Measurements from ENCODE around the gene STARD3NL. TPM values are rescaled to one million over a fixed set of nuclear protein-coding genes. Genes with fewer than 3 reads are reported as not detected.
A peak's percentile ranks its signal among the peaks of the same experiment; 100 is the strongest.
"Not testable (repeated sequence)": the region's sequence is repeated elsewhere in the genome, so short reads cannot be mapped to it uniquely, and the experiment has no call there.

STARD3NL gene
- total and polyA plus RNA-seq, 5 donors from 2014 or later, result 13.1 to 33.8 (median 30.4) TPM

GRCh38 chr7:38270405-38270804, 92.4 kb downstream of the STARD3NL start:
- not testable (repeated sequence) for H3K9me3 ChIP-seq (ENCODE audit: control insufficient read depth in 2 of 2, low read length in 2 of 2); ATAC-seq (ENCODE audit: low read depth in 2 of 2); H3K27me3 Mint-ChIP-seq; DNase-seq; H3K4me1 Mint-ChIP-seq; H3K27ac ChIP-seq (ENCODE audit: insufficient read depth, low read length, poor library complexity, severe bottlenecking); H3K27ac Mint-ChIP-seq; H3K27me3 ChIP-seq (ENCODE audit: control insufficient read depth, insufficient read depth, low read length); H3K36me3 Mint-ChIP-seq; H3K36me3 ChIP-seq (ENCODE audit: control insufficient read depth, insufficient read depth, low read length); H3K4me3 ChIP-seq (ENCODE audit: low read depth, low read length); H3K4me3 Mint-ChIP-seq; H3K9me3 Mint-ChIP-seq; H3K4me1 ChIP-seq (ENCODE audit: control insufficient read depth, insufficient read depth, low read length, poor library complexity, severe bottlenecking)

DNA sequence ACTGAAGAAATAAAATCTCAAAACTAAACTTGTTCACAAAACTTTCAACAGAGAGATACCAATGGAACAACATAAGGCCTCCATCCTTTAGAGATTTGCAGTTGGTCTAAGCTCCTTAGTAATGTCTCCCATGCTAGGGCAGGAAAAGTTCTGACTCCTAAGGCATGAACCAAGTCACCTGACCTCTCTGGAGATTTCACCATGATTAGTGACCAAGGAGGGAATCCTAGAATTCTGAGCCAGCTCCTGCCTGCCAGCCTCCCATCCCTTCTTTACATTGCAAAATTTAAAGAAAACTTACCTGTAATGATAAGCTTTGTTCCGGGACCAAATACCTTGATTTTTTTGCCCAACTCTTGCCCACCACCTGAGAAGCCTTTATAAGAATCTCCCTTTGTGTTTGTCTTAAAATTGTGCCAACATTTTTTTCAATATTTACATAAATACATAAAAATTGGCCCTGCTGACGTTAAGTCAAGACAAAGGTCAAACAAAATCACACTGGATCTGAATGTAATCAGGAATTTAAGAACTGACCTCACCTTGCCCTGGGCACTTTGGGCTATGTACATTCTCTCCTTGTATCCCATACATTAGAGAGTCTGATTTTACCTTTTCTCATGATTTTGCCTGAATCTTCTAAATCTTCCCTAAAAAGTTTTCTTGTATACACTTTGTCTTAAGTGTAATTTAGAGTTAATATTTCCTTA, 95.4 kb downstream of the STARD3NL start, which contains the start of gene TARP:
Gene TARP, minus strand, starts transcription at position 351 of the 710 bp plus-strand sequence.
- no peaks in the 10 kb centered on the region for H3K27me3 ChIP-seq (ENCODE audit: control insufficient read depth, insufficient read depth, low read length)

DNA sequence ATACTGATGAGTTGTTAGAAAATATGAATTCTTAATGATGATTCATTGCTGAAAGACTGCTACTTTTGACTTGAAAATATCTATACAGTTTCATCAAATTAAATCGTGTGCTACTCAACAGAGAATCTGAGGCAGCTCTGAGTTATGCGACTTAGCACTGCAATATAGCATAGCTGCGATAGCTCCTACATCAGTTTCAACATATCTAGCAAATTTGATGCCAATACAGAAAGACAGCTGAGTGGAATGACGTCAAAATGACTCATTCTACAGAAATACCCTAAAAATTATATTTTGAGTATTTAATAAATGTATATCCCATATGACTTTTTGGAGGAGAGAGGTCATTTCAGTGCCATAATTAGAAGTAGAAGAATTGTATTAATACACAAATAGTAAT, 96.4 kb downstream of the STARD3NL start:
- no peak for DNase-seq
- Histone ChIP-seq H3K36me3 (ENCODE audit: control insufficient read depth, insufficient read depth, low read length) (no peaks in the 10 kb centered on the region), H3K4me1 (ENCODE audit: control insufficient read depth, insufficient read depth, low read length, poor library complexity, severe bottlenecking) (no peaks in the 10 kb centered on the region), H3K27ac (ENCODE audit: insufficient read depth, low read length, poor library complexity, severe bottlenecking) (no peak overlapping the region), H3K9me3 (ENCODE audit: control insufficient read depth in 2 of 2, low read length in 2 of 2) (no peaks in the 10 kb centered on the region), H3K4me3 (ENCODE audit: low read depth, low read length) (no peak overlapping the region), H3K27me3 (ENCODE audit: control insufficient read depth, insufficient read depth, low read length) (no peaks in the 10 kb centered on the region)
- Mint-ChIP-seq H3K27me3 (no peaks in the 10 kb centered on the region), H3K27ac (peak overlapping the region in 1 of 3 donors; percentile 71), H3K9me3 (no peaks in the 10 kb centered on the region), H3K4me3 (no peak overlapping the region), H3K4me1 (no peaks in the 10 kb centered on the region), H3K36me3 (no peaks in the 10 kb centered on the region)
- no peak for ATAC-seq (ENCODE audit: low read depth in 2 of 2)

More for the DNA sequence above, 95.4 kb downstream of the STARD3NL start, which contains the start of gene TARP:
- no peaks in the 10 kb centered on the region for H3K9me3 ChIP-seq (ENCODE audit: control insufficient read depth in 2 of 2, low read length in 2 of 2)
- no peaks in the 10 kb centered on the region for H3K9me3 Mint-ChIP-seq
- H3K36me3 ChIP-seq (ENCODE audit: control insufficient read depth, insufficient read depth, low read length), result no peaks in the 10 kb centered on the region
- peak within 1 kb of the TSS in 1 of 3 donors; percentile 71 for H3K27ac Mint-ChIP-seq
- no peak within 1 kb of the TSS for H3K4me3 Mint-ChIP-seq
- H3K4me1 ChIP-seq (ENCODE audit: control insufficient read depth, insufficient read depth, low read length, poor library complexity, severe bottlenecking), result no peaks in the 10 kb centered on the region
- H3K27me3 Mint-ChIP-seq, result no peaks in the 10 kb centered on the region
- H3K27ac ChIP-seq (ENCODE audit: insufficient read depth, low read length, poor library complexity, severe bottlenecking), result no peak within 1 kb of the TSS
- H3K36me3 Mint-ChIP-seq, result no peaks in the 10 kb centered on the region
- H3K4me3 ChIP-seq (ENCODE audit: low read depth, low read length), result no peak within 1 kb of the TSS
- no peaks in the 10 kb centered on the region for H3K4me1 Mint-ChIP-seq
- DNase-seq (no peak), ATAC-seq (ENCODE audit: low read depth in 2 of 2) (no peak)

- no peaks in the 10 kb centered on the region for H3K4me1 Mint-ChIP-seq
- H3K36me3 Mint-ChIP-seq, result no peaks in the 10 kb centered on the region
- H3K27me3 Mint-ChIP-seq, result no peaks in the 10 kb centered on the region
- H3K27ac Mint-ChIP-seq, result no peak overlapping the region
- ATAC-seq (ENCODE audit: low read depth in 2 of 2) (no peak), DNase-seq (no peak)
- no peak overlapping the region for H3K27ac ChIP-seq (ENCODE audit: insufficient read depth, low read length, poor library complexity, severe bottlenecking)
- H3K4me3 Mint-ChIP-seq, result peak overlapping the region in 1 of 4 donors; percentile 26
- H3K9me3 Mint-ChIP-seq, result no peaks in the 10 kb centered on the region
- no peaks in the 10 kb centered on the region for H3K4me1 ChIP-seq (ENCODE audit: control insufficient read depth, insufficient read depth, low read length, poor library complexity, severe bottlenecking)
- no peaks in the 10 kb centered on the region for H3K27me3 ChIP-seq (ENCODE audit: control insufficient read depth, insufficient read depth, low read length)
- no peaks in the 10 kb centered on the region for H3K9me3 ChIP-seq (ENCODE audit: control insufficient read depth in 2 of 2, low read length in 2 of 2)
- H3K4me3 ChIP-seq (ENCODE audit: low read depth, low read length), result no peak overlapping the region
- H3K36me3 ChIP-seq (ENCODE audit: control insufficient read depth, insufficient read depth, low read length), result no peaks in the 10 kb centered on the region
Measured at GRCh38 chr7:38274927-38275620, 97.0 kb downstream of the STARD3NL start.

GRCh38 chr7:38276096-38276877, 98.2 kb downstream of the STARD3NL start:
- H3K27ac ChIP-seq (ENCODE audit: insufficient read depth, low read length, poor library complexity, severe bottlenecking), result no peak overlapping the region
- no peaks in the 10 kb centered on the region for H3K4me1 Mint-ChIP-seq
- H3K27ac Mint-ChIP-seq, result no peak overlapping the region
- ATAC-seq (ENCODE audit: low read depth in 2 of 2) (no peak), DNase-seq (no peak)
- no peaks in the 10 kb centered on the region for H3K27me3 ChIP-seq (ENCODE audit: control insufficient read depth, insufficient read depth, low read length)
- no peaks in the 10 kb centered on the region for H3K36me3 Mint-ChIP-seq
- H3K9me3 Mint-ChIP-seq, result no peaks in the 10 kb centered on the region
- no peaks in the 10 kb centered on the region for H3K9me3 ChIP-seq (ENCODE audit: control insufficient read depth in 2 of 2, low read length in 2 of 2)
- no peaks in the 10 kb centered on the region for H3K36me3 ChIP-seq (ENCODE audit: control insufficient read depth, insufficient read depth, low read length)
- H3K4me3 ChIP-seq (ENCODE audit: low read depth, low read length), result no peak overlapping the region
- no peaks in the 10 kb centered on the region for H3K27me3 Mint-ChIP-seq
- peak overlapping the region in 1 of 4 donors; percentile 26 for H3K4me3 Mint-ChIP-seq
- H3K4me1 ChIP-seq (ENCODE audit: control insufficient read depth, insufficient read depth, low read length, poor library complexity, severe bottlenecking), result no peaks in the 10 kb centered on the region

DNA sequence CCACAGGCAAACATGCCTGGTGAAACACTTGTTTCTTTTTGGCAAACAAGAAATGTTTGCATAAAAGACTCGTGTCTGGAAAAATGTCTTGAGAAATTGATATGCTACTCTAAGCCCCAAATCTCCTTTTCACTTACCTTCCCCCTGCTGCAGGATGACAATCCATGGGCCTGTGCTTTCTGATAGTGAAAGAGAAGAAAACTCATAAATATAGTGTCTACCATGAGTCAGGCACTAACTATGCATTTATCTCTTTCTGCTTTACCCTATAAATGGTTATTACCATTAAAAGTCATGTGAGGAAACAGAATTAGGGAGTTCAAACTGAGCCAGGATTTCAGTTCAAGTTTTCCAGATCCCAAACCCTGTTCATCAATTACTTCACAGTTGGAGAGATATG, 102.0 kb downstream of the STARD3NL start:
- H3K27me3 Mint-ChIP-seq, result no peaks in the 10 kb centered on the region
- H3K4me1 Mint-ChIP-seq, result no peaks in the 10 kb centered on the region
- no peaks in the 10 kb centered on the region for H3K27me3 ChIP-seq (ENCODE audit: control insufficient read depth, insufficient read depth, low read length)
- H3K9me3 Mint-ChIP-seq, result no peaks in the 10 kb centered on the region
- no peak for DNase-seq
- no peak overlapping the region for H3K27ac ChIP-seq (ENCODE audit: insufficient read depth, low read length, poor library complexity, severe bottlenecking)
- H3K9me3 ChIP-seq (ENCODE audit: control insufficient read depth in 2 of 2, low read length in 2 of 2), result no peaks in the 10 kb centered on the region
- no peaks in the 10 kb centered on the region for H3K4me1 ChIP-seq (ENCODE audit: control insufficient read depth, insufficient read depth, low read length, poor library complexity, severe bottlenecking)
- ATAC-seq (ENCODE audit: low read depth in 2 of 2), result no peak
- no peak overlapping the region for H3K4me3 ChIP-seq (ENCODE audit: low read depth, low read length)
- H3K36me3 ChIP-seq (ENCODE audit: control insufficient read depth, insufficient read depth, low read length), result no peaks in the 10 kb centered on the region
- no peak overlapping the region for H3K27ac Mint-ChIP-seq
- H3K4me3 Mint-ChIP-seq, result no peak overlapping the region
- H3K36me3 Mint-ChIP-seq, result no peaks in the 10 kb centered on the region
